Measurements from ENCODE around the gene PLEKHA4. TPM values are rescaled to one million over a fixed set of nuclear protein-coding genes. Genes with fewer than 3 reads are reported as not detected.
A peak's percentile ranks its signal among the peaks of the same experiment; 100 is the strongest.

The PLEKHA4 gene
- polyA plus RNA-seq, 1 experiment, result 7.1 TPM

DNA sequence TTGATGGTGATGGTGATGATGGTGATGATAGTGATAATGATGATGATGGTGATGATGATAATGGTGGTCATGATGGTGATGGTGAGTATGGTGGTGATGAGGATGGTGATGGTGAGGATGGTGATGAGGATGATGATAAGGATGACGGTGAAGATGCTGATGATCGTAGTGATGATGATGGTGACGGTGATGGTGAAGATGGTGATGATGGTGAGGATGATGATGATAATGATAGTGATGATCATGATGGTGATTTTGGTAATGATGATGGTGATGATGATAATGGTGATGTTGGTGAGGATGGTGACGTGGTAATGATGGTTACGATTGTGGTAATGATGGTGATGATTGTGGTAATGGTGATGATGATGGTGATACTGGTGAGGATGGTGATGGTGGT lies 46.8 kb downstream of the PLEKHA4 start:
- TF ChIP-seq CTCF (IDR thresholded peaks at IDR 0.05; ENCODE audit: low read depth, low read length), result no peak
- Histone ChIP-seq H3K4me3 (ENCODE audit: low read depth, low read length) (no peak overlapping the region), H3K27ac (ENCODE audit: low read depth, low read length) (no peak overlapping the region), H3K9me3 (ENCODE audit: control insufficient read depth, insufficient read depth, low read length) (no peaks in the 10 kb centered on the region; the same call in 1 of the 2 replicates), H3K27me3 (ENCODE audit: control insufficient read depth, insufficient read depth, low read length) (no peaks in the 10 kb centered on the region)
- POLR2A ChIA-PET, result no interaction called here
- CTCF ChIA-PET, result interaction anchor here (0.7 kb wide), 1 partner anchor 21 kb away, joined by 3 read pairs; no protein-coding TSS in a partner anchor
- DNase-seq (ENCODE audit: low read depth, low spot score), result no peak

- CTCF ChIA-PET, result interaction anchor here (0.6 kb wide), 1 partner anchor 367 kb away, joined by 3 read pairs; no protein-coding TSS in a partner anchor
- POLR2A ChIA-PET, result interaction anchor here (1.0 kb wide), 2 partner anchors 24 to 31 kb away, joined by 3 to 6 read pairs; no protein-coding TSS in a partner anchor
Observed at GRCh38 chr19:48819366-48819816, 49.0 kb downstream of the PLEKHA4 start.

DNA sequence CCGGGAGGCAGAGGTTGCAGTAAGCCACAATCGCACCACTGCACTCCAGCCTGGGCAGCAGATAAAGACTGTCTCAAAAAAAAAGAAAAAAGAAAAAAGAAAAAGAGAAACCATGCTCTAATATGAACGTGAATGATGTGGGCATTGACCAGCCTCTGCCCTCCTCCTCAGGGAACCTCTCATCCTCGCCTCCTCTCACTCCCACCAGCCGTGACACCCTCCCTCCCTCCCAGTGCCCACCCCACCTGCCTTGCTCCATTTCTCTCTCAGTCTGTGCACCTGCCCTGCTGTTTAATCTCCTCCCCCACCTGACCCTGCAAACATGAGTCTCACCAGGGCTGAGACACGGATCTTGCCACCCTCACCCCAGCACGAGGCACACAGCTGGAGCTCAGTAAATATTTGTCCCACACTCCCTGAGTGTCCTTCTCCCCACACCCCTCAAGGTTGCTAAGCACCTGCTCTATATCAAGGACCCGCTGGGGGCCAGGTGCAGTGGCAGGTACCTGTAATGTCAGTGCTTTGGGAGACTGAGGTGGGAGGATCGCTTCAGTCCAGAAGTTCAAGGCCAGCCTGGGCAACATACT lies 50.1 kb downstream of the PLEKHA4 start:
- Histone ChIP-seq H3K4me3 (ENCODE audit: low read depth, low read length) (no peak overlapping the region), H3K9me3 (ENCODE audit: control insufficient read depth, insufficient read depth, low read length) (no peaks in the 10 kb centered on the region), H3K27ac (ENCODE audit: low read depth, low read length) (no peak overlapping the region), H3K27me3 (ENCODE audit: control insufficient read depth, insufficient read depth, low read length) (no peaks in the 10 kb centered on the region)
- TF ChIP-seq CTCF (IDR thresholded peaks at IDR 0.05; ENCODE audit: low read depth, low read length), result no peak
- DNase-seq (ENCODE audit: low read depth, low spot score), result no peak
- ChIA-PET CTCF (interaction anchor here (0.6 to 1.0 kb wide), 2 partner anchors 24 to 368 kb away, joined by 3 read pairs; no protein-coding TSS in a partner anchor), POLR2A (interaction anchor here (0.7 to 1.0 kb wide), 2 partner anchors 23 to 285 kb away, joined by 3 read pairs; no protein-coding TSS in a partner anchor)

More at GRCh38 chr19:48819366-48819816, 49.0 kb downstream of the PLEKHA4 start:
- Histone ChIP-seq H3K27ac (ENCODE audit: low read depth, low read length) (no peak overlapping the region), H3K9me3 (ENCODE audit: control insufficient read depth, insufficient read depth, low read length) (no peaks in the 10 kb centered on the region), H3K27me3 (ENCODE audit: control insufficient read depth, insufficient read depth, low read length) (no peaks in the 10 kb centered on the region), H3K4me3 (ENCODE audit: low read depth, low read length) (no peak overlapping the region)
- TF ChIP-seq CTCF (IDR thresholded peaks at IDR 0.05; ENCODE audit: low read depth, low read length), result no peak
- peak; percentile 59 for DNase-seq (ENCODE audit: low read depth, low spot score)

DNA sequence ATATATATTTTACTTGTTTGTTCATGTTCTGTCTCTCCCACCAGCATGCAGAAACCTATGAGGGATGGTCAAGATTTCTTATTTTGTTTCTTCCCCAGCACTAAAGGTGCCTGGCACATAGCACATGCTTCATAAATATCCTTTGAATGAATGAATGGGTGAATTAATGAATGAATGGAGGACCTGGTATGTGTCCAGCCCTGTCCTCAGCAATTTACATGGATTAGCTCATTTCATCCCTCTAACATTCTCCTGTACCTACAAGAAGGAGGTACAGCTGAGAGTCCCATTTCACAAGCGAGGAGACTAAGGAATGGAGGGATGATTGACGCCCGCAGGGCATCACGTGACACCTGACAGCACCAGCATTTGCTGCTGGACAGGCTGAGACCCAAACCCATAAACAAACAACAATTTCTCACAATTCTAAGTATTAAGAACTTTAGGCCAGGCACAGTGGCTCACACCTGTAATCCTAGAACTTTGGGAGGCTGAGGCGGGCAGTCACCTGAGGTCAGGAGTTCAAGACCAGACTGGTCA lies 50.8 kb downstream of the PLEKHA4 start:
- no peak for DNase-seq (ENCODE audit: low read depth, low spot score)
- ChIA-PET POLR2A (interaction anchor here (0.7 kb wide), 1 partner anchor 284 kb away, joined by 3 read pairs; no protein-coding TSS in a partner anchor), CTCF (interaction anchor here (1.0 kb wide), 1 partner anchor 25 kb away, joined by 3 read pairs; no protein-coding TSS in a partner anchor)
- Histone ChIP-seq H3K4me3 (ENCODE audit: low read depth, low read length) (no peak overlapping the region), H3K27ac (ENCODE audit: low read depth, low read length) (no peak overlapping the region), H3K27me3 (ENCODE audit: control insufficient read depth, insufficient read depth, low read length) (no peaks in the 10 kb centered on the region), H3K9me3 (ENCODE audit: control insufficient read depth, insufficient read depth, low read length) (no peaks in the 10 kb centered on the region)
- no peak for TF ChIP-seq CTCF (IDR thresholded peaks at IDR 0.05; ENCODE audit: low read depth, low read length)
